A549 (cell line): ENCODE results near the gene ORM1. TPM values are rescaled to one million over a fixed set of nuclear protein-coding genes. Genes with fewer than 3 reads are reported as not detected.

ENCODE experiments used
- ATAC-seq, 2 experiments: fragments of 200-7000 bp in 1 of 2; fragments of >200 bp in 1 of 2; cut with Nextera tagmentation in 1 of 2; cut with Tn5 transposase in 1 of 2; 3 replicates each; pipeline versions ENCODE4 v1.8.0 to v1.9.1; 2018 to 2020; ENCODE audit warnings: mild to moderate bottlenecking in 1 of 2, moderate library complexity in 1 of 2
- CTCF ChIA-PET: fragments of 300-600 bp; sonication (Branson Sonifier 250); formaldehyde crosslinking; extraction: SDS; loops from one replicate; lab custom pipeline; 2021; ENCODE audit warnings: antibody characterized with exemption, inconsistent platforms; lab: Yijun Ruan, JAX
- POLR2A ChIA-PET: fragments of 350-600 bp; formaldehyde crosslinking; extraction: SDS; loops from one replicate; lab custom pipeline; 2021; ENCODE audit warnings: antibody characterized with exemption, inconsistent platforms; lab: Yijun Ruan, JAX
- DNase-seq, 2 experiments: peaks; one replicate each; pipeline versions ENCODE4 v3.0.0 to v3.0.0-alpha.2; 2011 to 2016; ENCODE audit warnings: low read depth in 1 of 2, low spot score in 1 of 2
- FAIRE-seq: peaks from 2 replicates; lab custom pipeline; 2011; peaks lifted over from hg19 to GRCh38; lab: Jason Lieb, UNC
- H3K27ac ChIP-seq, 2 experiments: fragments of >200 bp; sonication (Bioruptor Twin); formaldehyde crosslinking; 3 replicates each; pipeline ENCODE4 v1.5.1; 2016 to 2017
- H3K4me1 ChIP-seq: fragments of >200 bp; sonication (Bioruptor Twin); formaldehyde crosslinking; 3 replicates; pipeline ENCODE4 v1.6.1; 2016
- H3K4me2 ChIP-seq: fragments of >200 bp; sonication (Bioruptor Twin); formaldehyde crosslinking; 3 replicates; pipeline ENCODE4 v1.6.1; 2016
- H3K4me3 ChIP-seq: fragments of >200 bp; sonication (Bioruptor Twin); formaldehyde crosslinking; 3 replicates; pipeline ENCODE4 v1.5.1; 2016
- H3K9me3 ChIP-seq: fragments of >200 bp; sonication (Bioruptor Twin); formaldehyde crosslinking; 3 replicates; pipeline ENCODE4 v1.6.1; 2016
- CBX2 ChIP-seq: fragments of 200-600 bp; sonication (generic); IDR thresholded peaks from 2 replicates; pipeline ENCODE4 v1.6.1; 2016; ENCODE audit warnings: low read depth, mild to moderate bottlenecking, borderline replicate concordance
- CHD2 ChIP-seq: fragments of 150-350 bp; IDR thresholded peaks from 2 replicates; pipeline ENCODE4 v1.6.1; 2014; ENCODE audit warnings: low read length; ENCODE audit not compliant: partially characterized antibody
- CHD4 ChIP-seq: fragments of 200-600 bp; sonication (generic); IDR thresholded peaks from 2 replicates; pipeline ENCODE4 v1.6.1; 2016; ENCODE audit warnings: antibody characterized with exemption, mild to moderate bottlenecking, borderline replicate concordance
- E2F6 ChIP-seq: IDR thresholded peaks from 2 replicates; pipeline ENCODE4 v1.6.1; 2012; ENCODE audit warnings: low read depth, borderline replicate concordance
- EHMT2 ChIP-seq: fragments of 200-600 bp; sonication (generic); IDR thresholded peaks from 2 replicates; pipeline ENCODE4 v1.6.1; 2016; ENCODE audit warnings: antibody characterized with exemption, low read depth, mild to moderate bottlenecking, moderate library complexity
- EP300 ChIP-seq, 2 experiments: fragments of >200 bp; sonication (Bioruptor Twin); formaldehyde crosslinking; IDR thresholded peaks; 2 replicates in 1 of 2; 3 replicates in 1 of 2; pipeline ENCODE4 v1.6.1; 2016 to 2017
- ESRRA ChIP-seq: fragments of 150-350 bp; IDR thresholded peaks from 2 replicates; pipeline ENCODE4 v1.6.1; 2014; ENCODE audit warnings: mild to moderate bottlenecking, low read length, borderline replicate concordance
- FOSB ChIP-seq: fragments of 250-450 bp; sonication (Bioruptor Pico); IDR thresholded peaks from 2 replicates; pipeline ENCODE4 v1.5.0; 2020; ENCODE audit warnings: mild to moderate bottlenecking, moderate library complexity
- HES2 ChIP-seq: fragments of >200 bp; sonication (Bioruptor Twin); formaldehyde crosslinking; IDR thresholded peaks from 2 replicates; pipeline ENCODE4 v1.6.1; 2016
- HOXB5 ChIP-seq: fragments of 250-450 bp; sonication (Bioruptor Pico); IDR thresholded peaks from 2 replicates; pipeline ENCODE4 v1.5.0; 2020; ENCODE audit warnings: mild to moderate bottlenecking, moderate library complexity
- JUN ChIP-seq, 2 experiments: fragments of >200 bp; sonication (Bioruptor Twin); formaldehyde crosslinking; IDR thresholded peaks; 2 replicates in 1 of 2; 3 replicates in 1 of 2; pipeline ENCODE4 v1.6.1; 2016 to 2017
- KDM1A ChIP-seq: fragments of 200-600 bp; sonication (generic); IDR thresholded peaks from 2 replicates; pipeline ENCODE4 v1.6.1; 2016; ENCODE audit warnings: low read depth, mild to moderate bottlenecking
- KDM5A ChIP-seq: fragments of 200-600 bp; sonication (generic); IDR thresholded peaks from 2 replicates; pipeline ENCODE4 v1.6.1; 2016; ENCODE audit warnings: antibody characterized with exemption, mild to moderate bottlenecking
- MAX ChIP-seq: IDR thresholded peaks from 2 replicates; pipeline ENCODE4 v1.6.1; 2012
- NR3C1 ChIP-seq: fragments of >200 bp; sonication (Bioruptor Twin); formaldehyde crosslinking; IDR thresholded peaks from 3 replicates; pipeline ENCODE4 v1.6.1; 2017
- POLR2A ChIP-seq: IDR thresholded peaks from 2 replicates; pipeline ENCODE4 v1.6.1; 2012; ENCODE audit warnings: mild to moderate bottlenecking, low read length
- RCOR1 ChIP-seq: fragments of 150-350 bp; IDR thresholded peaks from 2 replicates; pipeline ENCODE4 v1.6.1; 2014; ENCODE audit warnings: antibody characterized with exemption, low read length, low read depth
- RFX5 ChIP-seq: fragments of 450-650 bp; IDR thresholded peaks from 2 replicates; pipeline ENCODE4 v1.7.1; 2014; ENCODE audit warnings: antibody characterized with exemption, mild to moderate bottlenecking, moderate library complexity
- RNF2 ChIP-seq: fragments of 200-600 bp; sonication (generic); IDR thresholded peaks from 2 replicates; pipeline ENCODE4 v1.6.1; 2016; ENCODE audit warnings: low read depth, mild to moderate bottlenecking, antibody characterized with exemption, moderate library complexity, borderline replicate concordance
- SREBF2 ChIP-seq: fragments of 450-650 bp; IDR thresholded peaks from 2 replicates; pipeline ENCODE4 v1.6.1; 2014; ENCODE audit warnings: mild to moderate bottlenecking, moderate library complexity
- USF2 ChIP-seq: fragments of 450-650 bp; IDR thresholded peaks from 2 replicates; pipeline ENCODE4 v1.6.1; 2014; ENCODE audit warnings: antibody characterized with exemption
- ZFP36 ChIP-seq: fragments of 450-650 bp; IDR thresholded peaks from 2 replicates; pipeline ENCODE4 v1.6.1; 2014; ENCODE audit warnings: borderline replicate concordance; ENCODE audit not compliant: partially characterized antibody
- ZNF302 ChIP-seq: fragments of 250-450 bp; sonication (Bioruptor Pico); IDR thresholded peaks from 2 replicates; pipeline ENCODE4 v1.9.0; 2021; ENCODE audit warnings: inconsistent platforms, mild to moderate bottlenecking, moderate library complexity
- ZSCAN20 ChIP-seq: fragments of 250-450 bp; sonication (Bioruptor Pico); IDR thresholded peaks from 2 replicates; pipeline ENCODE4 v1.8.0; 2022; ENCODE audit warnings: mild to moderate bottlenecking, moderate library complexity
- WGBS: methylation state at CpG from one replicate; pipeline ENCODE4 v1.1.6; 2017; ENCODE audit errors: missing lambda C conversion rate; 5-methylcytosine and 5-hydroxymethylcytosine counted together
- polyA plus RNA-seq, 4 experiments: library from polyadenylated mRNA; depleted of rRNA in 3 of 4; stranded (reverse); fragments of >200 nt; fragmentation: RNase III in 1 of 4; extraction: RNeasy Plus Mini Kit Qiagen cat#74134 plus additional on column Dnase treatment in 1 of 4; gene quantifications; 2 replicates in 3 of 4; 3 replicates in 1 of 4; pipeline ENCODE4 v1.2.3, GENCODE V29; 2011 to 2017

The ORM1 gene
- polyA plus RNA-seq, 2 of the 4 experiments (the other 2 are of a cell fraction) = 0.12 to 0.19 TPM

GRCh38 chr9:114289571-114290481 lies 33.1 kb upstream of the ORM1 start:
- TF ChIP-seq HES2 = no peak
- no peak for TF ChIP-seq KDM1A
- no peak for TF ChIP-seq HOXB5
- TF ChIP-seq CHD2 = no peak
- no peak for TF ChIP-seq RFX5
- TF ChIP-seq RCOR1 = no peak
- no peak for TF ChIP-seq EHMT2
- no peak for TF ChIP-seq ZFP36
- no peak for TF ChIP-seq POLR2A
- TF ChIP-seq ZNF302 = no peak
- TF ChIP-seq USF2 = no peak
- TF ChIP-seq RNF2 = no peak
- TF ChIP-seq MAX = no peak
- no peak for TF ChIP-seq NR3C1
- no peak for TF ChIP-seq SREBF2
- peak overlapping the region; percentile 70 to 88; a peak in 5 of 6 replicates for H3K27ac ChIP-seq
- H3K9me3 ChIP-seq = peaks cover 7% of the 10 kb centered on the region; the same call in 2 of the 3 replicates
- ATAC-seq = no peak
- peak overlapping the region; percentile 49; the same call in 2 of the 3 replicates for H3K4me2 ChIP-seq
- 100% methylated on average over 5 of the region's 13 CpGs for WGBS
- FAIRE-seq = no peak
- peaks cover 51% of the 10 kb centered on the region for H3K4me1 ChIP-seq
- ChIA-PET CTCF (interaction anchor here (1.0 to 10.0 kb wide), 38 partner anchors 9 to 486 kb away, joined by 3 to 216 read pairs (median 9); partner anchors contain the start of genes AMBP, COL27A1 and KIF12), POLR2A (no interaction called here)
- DNase-seq = no peak
- no peak overlapping the region for H3K4me3 ChIP-seq

- ATAC-seq (peak; percentile 12 to 26; a peak in 3 of 6 replicates), FAIRE-seq (no peak), DNase-seq (no peak)
- H3K4me2 ChIP-seq = no peak overlapping the region
- 53% methylated on average over 7 of the region's 7 CpGs for WGBS
- ChIA-PET POLR2A (interaction anchor here (1.2 kb wide), 1 partner anchor 134 kb away, joined by 5 read pairs; no protein-coding TSS in a partner anchor), CTCF (interaction anchor here (0.8 to 10.0 kb wide), 74 partner anchors 9 to 842 kb away, joined by 3 to 216 read pairs (median 6); partner anchors contain the start of genes AMBP, COL27A1 and KIF12)
- no peak overlapping the region for H3K4me3 ChIP-seq
- TF ChIP-seq FOSB = no peak
- TF ChIP-seq HOXB5 = no peak
- TF ChIP-seq ESRRA = no peak
- TF ChIP-seq CBX2 = no peak
- no peak for TF ChIP-seq JUN (IDR thresholded peaks at IDR 0.05)
- no peak for TF ChIP-seq E2F6
- no peak for TF ChIP-seq ZSCAN20 (CRISPR knock-in tag)
- no peak for TF ChIP-seq KDM5A
- no peak for TF ChIP-seq CHD4
- TF ChIP-seq EP300 (IDR thresholded peaks at IDR 0.05) = no peak
- peak overlapping the region; percentile 63 to 88 for H3K27ac ChIP-seq
- H3K4me1 ChIP-seq = peaks cover 44% of the 10 kb centered on the region
- H3K9me3 ChIP-seq = peaks cover 9% of the 10 kb centered on the region; the same call in 2 of the 3 replicates
These were observed 32.3 kb upstream of the ORM1 start for GRCh38 chr9:114290561-114290986.
